Psoas muscle (tissue), 8 donors: ENCODE data around the gene PDGFC. TPM values are rescaled to one million over a fixed set of nuclear protein-coding genes. Genes with fewer than 3 reads are reported as not detected.

Source experiments
- ATAC-seq, 4 donors: fragments of 200-7000 bp; cut with Tn5 transposase; one replicate each; pipeline ENCODE4 v1.9.1; 2020; ENCODE audit warnings: moderate library complexity in 3 of 4, mild to moderate bottlenecking in 2 of 4
- DNase-seq, 2 donors: peaks; one replicate each; pipeline ENCODE4 v3.0.0-alpha.2; 2020
- H3K27ac ChIP-seq: fragments of 200-600 bp; one replicate; pipeline ENCODE4 v1.8.0; 2022
- H3K27me3 ChIP-seq, 3 donors: fragments of 200-600 bp in 1 of 3; one replicate each; pipeline versions ENCODE4 v1.6.1 to v1.8.0; 2013 to 2022; ENCODE audit warnings: low read length in 2 of 3, mild to moderate bottlenecking in 2 of 3, moderate library complexity in 1 of 3; ENCODE audit not compliant: insufficient read depth in 3 of 3
- H3K36me3 ChIP-seq, 2 donors: fragments of 200-600 bp in 1 of 2; one replicate each; pipeline versions ENCODE4 v1.6.1 to v1.8.0; 2013 to 2022; ENCODE audit warnings: low read depth in 1 of 2, mild to moderate bottlenecking in 1 of 2, moderate library complexity in 1 of 2; ENCODE audit not compliant: insufficient read depth in 1 of 2
- H3K4me1 ChIP-seq: fragments of 200-600 bp; one replicate; pipeline ENCODE4 v1.8.0; 2022
- H3K4me3 ChIP-seq: fragments of 200-600 bp; one replicate; pipeline ENCODE4 v1.8.0; 2022; ENCODE audit warnings: mild to moderate bottlenecking
- H3K9me3 ChIP-seq: fragments of 200-600 bp; one replicate; pipeline ENCODE4 v1.8.0; 2022
- CTCF ChIP-seq: fragments of 200-600 bp; IDR thresholded peaks from one replicate; pipeline ENCODE4 v1.8.0; 2022; ENCODE audit warnings: antibody characterized with exemption
- WGBS, 3 donors: extraction: QIAGEN DNeasy Blood & Tissue Kit; methylation state at CpG; one replicate each; pipeline versions ENCODE4 v1.1.6 to v1.1.7; 2013; 5-methylcytosine and 5-hydroxymethylcytosine counted together
- intact Hi-C, 2 donors: fragments of 100-400 bp; cut with DNase I; formaldehyde crosslinking; loops; one replicate each; pipeline versions ENCODE4 v1.11.0 to v1.14.2; 2022
- polyA plus RNA-seq, 3 donors: library from polyadenylated mRNA; stranded (reverse); fragments of 200-250 nt; gene quantifications; one replicate each; pipeline ENCODE4 v1.2.3, GENCODE V29; 2013
- total RNA-seq, 4 donors: library from RNA; stranded (reverse); fragmentation: NEBNext Ultra II Directional in 2 of 4; extraction: Animal tissue kit (Norgen Biotek cat#: 25700) in 2 of 4; gene quantifications; one replicate each; pipeline versions ENCODE4 v1.2.1 to v1.2.4, GENCODE V29; 2021 to 2023
- donor health status: healthy with polysubstance abuse.
- donor health status: DM: no; HTN: no; CAD: no; lungs with moderate emphysema.
- donor health status: Bipolar disorder and iron deficiency.
- donor health status: healthy.
- donor health status: DM: yes; HTN: yes; CAD: no.
- donor health status: DM: no; HTN: no; CAD: no.
- donor health status: DM: no; HTN: no; CAD: no.
- donor health status: DM: yes; HTN: yes; CAD: no.

PDGFC gene
- total and polyA plus RNA-seq, 7 donors: 2.2 to 19.8 (median 6.3) TPM

GRCh38 chr4:156892805-156893204 lies 78.8 kb downstream of the PDGFC start:
- 57 to 63% (median 62%) methylated on average over 2 of the region's 2 CpGs for WGBS, 3 donors
- DNase-seq: no peak
- Histone ChIP-seq H3K4me1 (no peaks in the 10 kb centered on the region), H3K9me3 (no peaks in the 10 kb centered on the region), H3K27me3 (no peaks in the 10 kb centered on the region), H3K27ac (no peak overlapping the region), H3K4me3 (no peak overlapping the region), H3K36me3 (no peaks in the 10 kb centered on the region)
- no peak for ATAC-seq
- intact Hi-C loops: loop anchor here in 1 of 2 donors (10.0 kb wide), 1 partner anchor 58 kb away; no protein-coding TSS in a partner anchor
- no peak for TF ChIP-seq CTCF

GRCh38 chr4:156889616-156890594 lies 81.7 kb downstream of the PDGFC start:
- no peaks in the 10 kb centered on the region for H3K4me1 ChIP-seq
- no peak overlapping the region for H3K4me3 ChIP-seq
- no peaks in the 10 kb centered on the region for H3K27me3 ChIP-seq
- H3K27ac ChIP-seq: no peak overlapping the region
- WGBS, 3 donors: 46 to 56% (median 49%) methylated on average over 8 of the region's 8 CpGs
- DNase-seq: peak; percentile 39 to 57
- H3K9me3 ChIP-seq: no peaks in the 10 kb centered on the region
- intact Hi-C loops: loop anchor here in 1 of 2 donors (10.0 kb wide), 1 partner anchor 55 kb away; no protein-coding TSS in a partner anchor
- no peaks in the 10 kb centered on the region for H3K36me3 ChIP-seq
- ATAC-seq: peak; percentile 41 to 67 (median 54)
- no peak for TF ChIP-seq CTCF

GRCh38 chr4:156888762-156889161 lies 82.8 kb downstream of the PDGFC start:
- ATAC-seq (no peak), DNase-seq (no peak)
- no peaks in the 10 kb centered on the region for H3K27me3 ChIP-seq
- TF ChIP-seq CTCF: no peak
- H3K4me1 ChIP-seq: no peaks in the 10 kb centered on the region
- no peak overlapping the region for H3K4me3 ChIP-seq
- no peak overlapping the region for H3K27ac ChIP-seq
- no peaks in the 10 kb centered on the region for H3K36me3 ChIP-seq
- 82 to 90% (median 88%) methylated on average over 3 of the region's 3 CpGs for WGBS, 3 donors
- intact Hi-C loops: no loop called here
- no peaks in the 10 kb centered on the region for H3K9me3 ChIP-seq

GRCh38 chr4:156886481-156886880 lies 85.1 kb downstream of the PDGFC start:
- no peak overlapping the region for H3K27ac ChIP-seq
- H3K4me1 ChIP-seq: no peaks in the 10 kb centered on the region
- H3K9me3 ChIP-seq: no peaks in the 10 kb centered on the region
- ATAC-seq (no peak), DNase-seq (no peak)
- TF ChIP-seq CTCF: no peak
- no peaks in the 10 kb centered on the region for H3K36me3 ChIP-seq
- intact Hi-C loops: no loop called here
- H3K4me3 ChIP-seq: no peak overlapping the region
- 84 to 92% (median 91%) methylated on average over 2 of the region's 2 CpGs for WGBS, 3 donors
- no peaks in the 10 kb centered on the region for H3K27me3 ChIP-seq
